ENCODE results near the gene RASGRF2.

RASGRF2 gene

GRCh38 chr5:81091199-81091598, 131.0 kb downstream of the RASGRF2 start:
- no peak for TF ChIP-seq CTCF (IDR thresholded peaks at IDR 0.05)

- TF ChIP-seq CTCF (IDR thresholded peaks at IDR 0.05): no peak
Measured at GRCh38 chr5:81093536-81094196, 133.5 kb downstream of the RASGRF2 start.

GRCh38 chr5:81095835-81096234, 135.7 kb downstream of the RASGRF2 start:
- no peak for TF ChIP-seq CTCF (IDR thresholded peaks at IDR 0.05)

- TF ChIP-seq CTCF (IDR thresholded peaks at IDR 0.05): no peak
Measured at GRCh38 chr5:81097713-81098112, 137.6 kb downstream of the RASGRF2 start.

GRCh38 chr5:81105261-81105877, 145.2 kb downstream of the RASGRF2 start:
- no peak for TF ChIP-seq CTCF (IDR thresholded peaks at IDR 0.05)

GRCh38 chr5:81115261-81115660, 155.1 kb downstream of the RASGRF2 start:
- TF ChIP-seq CTCF (IDR thresholded peaks at IDR 0.05): no peak

GRCh38 chr5:81117566-81117965, 157.4 kb downstream of the RASGRF2 start:
- no peak for TF ChIP-seq CTCF (IDR thresholded peaks at IDR 0.05)
